H1 (cell line): ENCODE measurements around the gene VIPR2. TPM values are rescaled to one million over a fixed set of nuclear protein-coding genes. Genes with fewer than 3 reads are reported as not detected.
A peak's percentile ranks its signal among the peaks of the same experiment; 100 is the strongest.

ENCODE experiments used
- CTCF ChIA-PET: fragments of 300-600 bp; sonication (Branson Sonifier 250); formaldehyde crosslinking; loops from one replicate; lab custom pipeline; 2021; ENCODE audit not compliant: partially characterized antibody; lab: Charles Lee
- POLR2A ChIA-PET: fragments of 300-600 bp; sonication (Branson Sonifier 250); formaldehyde crosslinking; loops from one replicate; lab custom pipeline; 2021; ENCODE audit warnings: inconsistent platforms; ENCODE audit not compliant: partially characterized antibody; lab: Charles Lee
- DNase-seq, 2 experiments: peaks; one replicate each; pipeline versions ENCODE4 v3.0.0 to v3.0.0-alpha.2; 2010 to 2022; ENCODE audit warnings: low spot score in 2 of 2, low read depth in 1 of 2, mixed read lengths in 1 of 2
- FAIRE-seq: peaks from 2 replicates; lab custom pipeline; 2011; peaks lifted over from hg19 to GRCh38; lab: Jason Lieb, UNC
- H2AFZ ChIP-seq: 2 replicates; pipeline ENCODE4 v1.8.1; 2012; ENCODE audit warnings: low read length, inconsistent platforms
- H2AK5ac ChIP-seq: 2 replicates; pipeline ENCODE4 v1.6.1; 2013; ENCODE audit warnings: low read depth, low read length
- H2BK120ac ChIP-seq: replicated peaks from 2 replicates; pipeline ENCODE3; 2013; ENCODE audit warnings: low read depth, low read length, inconsistent platforms
- H2BK12ac ChIP-seq: 2 replicates; pipeline ENCODE4 v1.6.1; 2013; ENCODE audit warnings: low read depth, low read length
- H2BK15ac ChIP-seq: 2 replicates; pipeline ENCODE4 v1.6.1; 2013; ENCODE audit warnings: low read length
- H2BK20ac ChIP-seq: 2 replicates; pipeline ENCODE4 v1.6.1; 2013; ENCODE audit warnings: low read length
- H2BK5ac ChIP-seq: 2 replicates; pipeline ENCODE4 v1.6.1; 2013; ENCODE audit warnings: low read depth, low read length
- H3K14ac ChIP-seq: 2 replicates; pipeline ENCODE4 v1.6.1; 2013; ENCODE audit warnings: inconsistent platforms; ENCODE audit not compliant: insufficient read length
- H3K18ac ChIP-seq: 2 replicates; pipeline ENCODE4 v1.6.1; 2013; ENCODE audit warnings: low read length; ENCODE audit errors: extremely low read depth
- H3K23ac ChIP-seq: 2 replicates; pipeline ENCODE4 v1.6.1; 2013; ENCODE audit warnings: inconsistent platforms; ENCODE audit not compliant: insufficient read length
- H3K23me2 ChIP-seq: 2 replicates; pipeline ENCODE4 v1.6.1; 2013; ENCODE audit warnings: low read depth, low read length
- H3K27ac ChIP-seq: 2 replicates; pipeline ENCODE4 v1.6.1; 2011; ENCODE audit warnings: low read depth, low read length, inconsistent platforms
- H3K27me3 ChIP-seq, 4 experiments: replicated peaks in 1 of 4; 1 replicate in 1 of 4; 2 replicates in 3 of 4; pipeline versions ENCODE4 v1.6.1 to v1.8.1; 2011 to 2013; ENCODE audit warnings: low read length in 3 of 4, mild to moderate bottlenecking in 3 of 4, inconsistent platforms in 2 of 4, mixed read lengths in 2 of 4, moderate library complexity in 1 of 4; ENCODE audit not compliant: control insufficient read depth in 3 of 4, insufficient read depth in 3 of 4; ENCODE audit errors: extremely low read depth in 1 of 4
- H3K36me3 ChIP-seq, 4 experiments: 2 replicates each; pipeline versions ENCODE4 v1.6.1 to v1.8.1; 2011 to 2013; ENCODE audit warnings: mild to moderate bottlenecking in 4 of 4, low read length in 3 of 4, moderate library complexity in 2 of 4, control low read depth in 1 of 4, inconsistent platforms in 1 of 4; ENCODE audit not compliant: insufficient read depth in 4 of 4, control insufficient read depth in 2 of 4
- H3K4ac ChIP-seq: replicated peaks from 2 replicates; pipeline ENCODE3; 2013; ENCODE audit warnings: low read length, low read depth, mixed read lengths, inconsistent platforms; ENCODE audit not compliant: insufficient read length
- H3K4me1 ChIP-seq, 4 experiments: replicated peaks in 1 of 4; 1 replicate in 1 of 4; 2 replicates in 3 of 4; pipeline versions ENCODE4 v1.6.1 to v1.8.1; 2011 to 2013; ENCODE audit warnings: low read length in 3 of 4, inconsistent platforms in 2 of 4, mixed read lengths in 1 of 4; ENCODE audit not compliant: insufficient read depth in 4 of 4, control insufficient read depth in 3 of 4
- H3K4me2 ChIP-seq, 2 experiments: 2 replicates each; pipeline versions ENCODE4 v1.6.1 to v1.8.1; 2011 to 2013; ENCODE audit warnings: low read depth in 2 of 2, low read length in 2 of 2, control low read depth in 1 of 2, inconsistent platforms in 1 of 2, mild to moderate bottlenecking in 1 of 2; ENCODE audit not compliant: insufficient read depth in 1 of 2
- H3K4me3 ChIP-seq, 4 experiments: fragments of 200-600, 300-600 bp in 1 of 4; sonication (generic), shearing (Covaris generic), sonication (Bioruptor Twin) in 1 of 4; 2 replicates each; pipeline versions ENCODE4 v1.5.1 to v1.8.1; 2011 to 2016; ENCODE audit warnings: low read length in 4 of 4, low read depth in 3 of 4, control low read depth in 2 of 4, inconsistent platforms in 2 of 4, mild to moderate bottlenecking in 2 of 4, mixed read lengths in 1 of 4, moderate library complexity in 1 of 4; ENCODE audit not compliant: insufficient read depth in 2 of 4; ENCODE audit errors: extremely low read depth in 1 of 4
- H3K56ac ChIP-seq: replicated peaks from 2 replicates; pipeline ENCODE3; 2013; ENCODE audit warnings: low read depth, mild to moderate bottlenecking, mixed read lengths, low read length, inconsistent platforms; ENCODE audit not compliant: insufficient read length
- H3K79me1 ChIP-seq: 2 replicates; pipeline ENCODE4 v1.6.1; 2013; ENCODE audit warnings: low read depth, low read length, control low read depth
- H3K79me2 ChIP-seq, 2 experiments: 2 replicates each; pipeline versions ENCODE4 v1.6.1 to v1.8.1; 2012 to 2013; ENCODE audit warnings: low read length in 2 of 2, mild to moderate bottlenecking in 2 of 2, inconsistent platforms in 1 of 2; ENCODE audit not compliant: insufficient read depth in 2 of 2, control insufficient read depth in 1 of 2
- H3K9ac ChIP-seq, 4 experiments: replicated peaks in 1 of 4; 1 replicate in 1 of 4; 2 replicates in 3 of 4; pipeline versions ENCODE4 v1.6.1 to v1.8.1; 2011 to 2013; ENCODE audit warnings: low read depth in 3 of 4, low read length in 3 of 4, control low read depth in 2 of 4, mild to moderate bottlenecking in 2 of 4, moderate library complexity in 2 of 4, inconsistent platforms in 1 of 4; ENCODE audit errors: extremely low read depth in 1 of 4
- H3K9me3 ChIP-seq, 2 experiments: 2 replicates each; pipeline versions ENCODE4 v1.6.1 to v1.8.1; 2012 to 2013; ENCODE audit warnings: mild to moderate bottlenecking in 2 of 2, moderate library complexity in 2 of 2, control low read depth in 1 of 2, inconsistent platforms in 1 of 2, low read depth in 1 of 2, low read length in 1 of 2, mixed read lengths in 1 of 2; ENCODE audit not compliant: insufficient read depth in 2 of 2
- H4K20me1 ChIP-seq, 2 experiments: replicated peaks in 1 of 2; 2 replicates each; pipeline versions ENCODE3 to v1.8.1; 2011 to 2013; ENCODE audit warnings: inconsistent platforms in 2 of 2, low read length in 2 of 2, mild to moderate bottlenecking in 1 of 2; ENCODE audit not compliant: insufficient read depth in 2 of 2, control insufficient read depth in 1 of 2
- H4K5ac ChIP-seq: 2 replicates; pipeline ENCODE4 v1.6.1; 2013; ENCODE audit warnings: low read length, low read depth, mixed read lengths, inconsistent platforms; ENCODE audit not compliant: insufficient read length
- H4K8ac ChIP-seq: 2 replicates; pipeline ENCODE4 v1.8.0; 2013; ENCODE audit warnings: mild to moderate bottlenecking, moderate library complexity, low read length, inconsistent platforms; ENCODE audit not compliant: insufficient read depth; ENCODE audit errors: extremely low read depth
- H4K91ac ChIP-seq: replicated peaks from 2 replicates; pipeline ENCODE3; 2013; ENCODE audit warnings: low read length, mixed read lengths, inconsistent platforms; ENCODE audit not compliant: insufficient read length
- CHD1 ChIP-seq: IDR thresholded peaks from 2 replicates; pipeline ENCODE4 v1.6.1; 2012; ENCODE audit warnings: low read depth, low read length, improper control_type of control experiment
- CTBP2 ChIP-seq: IDR thresholded peaks from 2 replicates; pipeline ENCODE4 v1.7.0; 2011; ENCODE audit warnings: borderline replicate concordance, mild to moderate bottlenecking, moderate library complexity, mixed read lengths, low read length; ENCODE audit not compliant: insufficient read depth, insufficient read length
- EZH2 ChIP-seq: fragments of 200-600 bp; sonication (generic); IDR thresholded peaks from 2 replicates; pipeline ENCODE4 v1.7.1; 2012; ENCODE audit warnings: low read depth, mild to moderate bottlenecking, moderate library complexity, low read length, inconsistent platforms; ENCODE audit not compliant: severe bottlenecking
- FOSL1 ChIP-seq: IDR thresholded peaks from 2 replicates; pipeline ENCODE4 v1.6.1; 2011; ENCODE audit warnings: mild to moderate bottlenecking, low read depth, low read length, moderate library complexity; ENCODE audit not compliant: insufficient read depth
- POLR2A ChIP-seq, 2 experiments: IDR thresholded peaks; 1 replicate in 1 of 2; 2 replicates in 1 of 2; pipeline ENCODE4 v1.6.1; 2011; ENCODE audit warnings: low read depth in 2 of 2, low read length in 2 of 2, mild to moderate bottlenecking in 2 of 2; ENCODE audit errors: control extremely low read depth in 1 of 2
- POLR2AphosphoS5 ChIP-seq: IDR thresholded peaks from 2 replicates; pipeline ENCODE4 v1.6.1; 2011; ENCODE audit warnings: low read depth, low read length
- RNF2 ChIP-seq: fragments of 200-900, 300-1000 bp; sonication (generic); IDR thresholded peaks from 2 replicates; pipeline ENCODE4 v1.7.1; 2016; ENCODE audit warnings: borderline replicate concordance, low read depth, mild to moderate bottlenecking, antibody characterized with exemption, low read length; ENCODE audit not compliant: poor library complexity, severe bottlenecking; ENCODE audit errors: missing control alignments
- SIN3A ChIP-seq, 2 experiments: IDR thresholded peaks in 1 of 2; conservative IDR thresholded peaks in 1 of 2; 2 replicates each; pipeline ENCODE4 v1.6.1; 2011 to 2012; ENCODE audit warnings: low read length in 2 of 2, improper control_type of control experiment in 1 of 2, low read depth in 1 of 2, mild to moderate bottlenecking in 1 of 2
- SIRT6 ChIP-seq: IDR thresholded peaks from one replicate; pipeline ENCODE4 v1.7.1; 2012; ENCODE audit warnings: low read length, inconsistent platforms
- SIX5 ChIP-seq: IDR thresholded peaks from 2 replicates; pipeline ENCODE4 v1.6.1; 2011; ENCODE audit warnings: mild to moderate bottlenecking, low read depth, low read length
- SP2 ChIP-seq: IDR thresholded peaks from 2 replicates; pipeline ENCODE4 v1.6.1; 2012; ENCODE audit warnings: mild to moderate bottlenecking, low read length, inconsistent platforms
- SRF ChIP-seq: IDR thresholded peaks from 2 replicates; pipeline ENCODE4 v1.6.1; 2011; ENCODE audit warnings: mild to moderate bottlenecking, low read depth, low read length, moderate library complexity
- SUZ12 ChIP-seq: fragments of 200-600 bp; sonication (generic); IDR thresholded peaks from 2 replicates; pipeline ENCODE4 v1.6.1; 2012; ENCODE audit warnings: mild to moderate bottlenecking, inconsistent platforms, low read length, moderate library complexity, mixed read lengths
- TAF7 ChIP-seq: optimal IDR thresholded peaks from 2 replicates; pipeline ENCODE3; 2011; ENCODE audit warnings: low read depth, mild to moderate bottlenecking, inconsistent platforms, low read length, moderate library complexity, borderline replicate concordance
- YY1 ChIP-seq: IDR thresholded peaks from 2 replicates; pipeline ENCODE4 v1.6.1; 2011; ENCODE audit warnings: low read depth, mild to moderate bottlenecking, low read length
- WGBS, 2 experiments: shearing (Covaris generic) in 1 of 2; methylation state at CpG; one replicate each; pipeline versions ENCODE4 v1.1.6 to v1.1.7; 2013 to 2015; ENCODE audit warnings: low lambda C conversion rate in 2 of 2, mixed read lengths in 2 of 2, inconsistent platforms in 1 of 2, low coverage in 1 of 2, missing lambda C conversion rate in 1 of 2; ENCODE audit not compliant: insufficient replicate concordance in 2 of 2, insufficient coverage in 1 of 2, insufficient read length in 1 of 2; ENCODE audit errors: extremely low coverage in 1 of 2, missing lambda C conversion rate in 1 of 2; 5-methylcytosine and 5-hydroxymethylcytosine counted together
- polyA plus RNA-seq, 7 experiments: library from polyadenylated mRNA; depleted of rRNA in 3 of 7; stranded (reverse) in 5 of 7; unstranded in 2 of 7; fragments of >200 nt in 5 of 7; fragments of 200-250 nt in 2 of 7; gene quantifications; 1 replicate in 5 of 7; 2 replicates in 1 of 7; 4 replicates in 1 of 7; pipeline versions ENCODE4 v1.2.1 to v1.2.3, GENCODE V29; 2011 to 2013; ENCODE audit warnings: missing spikeins in 2 of 7, mixed read lengths in 2 of 7
- total RNA-seq: library from RNA; stranded (reverse); fragmentation: NEBNext Ultra II Directional; extraction: Animal tissue kit (Norgen Biotek cat#: 25700); gene quantifications from 2 replicates; pipeline ENCODE4 v1.2.1, GENCODE V29; 2021

Gene VIPR2
- total and polyA plus RNA-seq, 2 of the 8 experiments (the other 6 are each of a cell fraction or from before 2014, with no cell fraction given): 2.4 to 6.3 TPM

DNA sequence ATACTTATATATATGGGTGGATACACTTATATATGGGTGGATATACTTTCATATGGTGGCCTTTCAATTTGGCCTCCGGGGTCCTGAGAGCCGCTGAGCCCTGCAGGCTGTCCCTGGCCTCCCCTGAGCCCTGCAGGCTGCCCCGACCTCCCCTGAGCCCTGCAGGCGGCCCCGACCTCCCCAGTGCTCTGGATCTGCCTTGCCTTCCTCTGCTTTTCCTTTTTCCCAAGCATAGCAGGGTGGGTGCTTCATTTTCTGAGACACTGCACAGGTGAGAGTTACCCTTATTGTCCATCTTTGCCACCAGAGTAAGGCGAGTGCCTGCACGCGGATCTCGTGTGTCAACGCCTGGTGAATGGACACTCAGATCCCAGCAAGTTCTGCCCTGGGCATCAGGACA, 106.6 kb downstream of the VIPR2 start:
- Histone ChIP-seq H2BK120ac (no peak overlapping the region), H2BK15ac (no peak overlapping the region), H3K4me2 (no peak overlapping the region), H3K4me1 (peaks cover 0 to 5% (median 2%) of the 10 kb centered on the region in 4 experiments; a peak in 1 of 7 replicates), H3K56ac (no peak overlapping the region), H3K23ac (no peak overlapping the region), H3K18ac (no peak overlapping the region), H3K79me1 (no peaks in the 10 kb centered on the region), H3K27ac (no peak overlapping the region), H4K5ac (no peak overlapping the region), H3K9ac (no peak overlapping the region), H3K79me2 (no peaks in the 10 kb centered on the region), H2AK5ac (no peak overlapping the region), H3K27me3 (no peaks in the 10 kb centered on the region), H4K20me1 (no peaks in the 10 kb centered on the region), H3K14ac (no peak overlapping the region), H4K8ac (no peak overlapping the region), H2BK12ac (no peak overlapping the region), H3K4me3 (no peak overlapping the region), H4K91ac (no peak overlapping the region), H2BK5ac (no peak overlapping the region), H3K36me3 (no peaks in the 10 kb centered on the region; a peak in 1 of 8 replicates), H3K9me3 (no peaks in the 10 kb centered on the region; a peak in 1 of 4 replicates), H3K4ac (no peak overlapping the region), H2BK20ac (no peak overlapping the region), H2AFZ (no peak overlapping the region), H3K23me2 (no peaks in the 10 kb centered on the region)
- WGBS, 2 experiments: 82% methylated on average over 10 of the region's 10 CpGs; no CpG with 5 or more reads in 1 of the 2 experiments
- DNase-seq (peak in 1 of 2 experiments; percentile 39), FAIRE-seq (no peak)
- ChIA-PET POLR2A (no interaction called here), CTCF (no interaction called here)
- TF ChIP-seq SP2: no peak
- TF ChIP-seq SIRT6: no peak
- TF ChIP-seq RNF2: no peak
- TF ChIP-seq EZH2: no peak
- TF ChIP-seq SIX5: no peak
- no peak for TF ChIP-seq YY1
- TF ChIP-seq CHD1: no peak
- TF ChIP-seq SIN3A (conservative IDR thresholded peaks at IDR 0.05 in 1 of 2, IDR thresholded peaks at IDR 0.05 in 1 of 2; ENCODE audit: low read depth in 1 of 2, low read length in 2 of 2): no peak
- no peak for TF ChIP-seq POLR2AphosphoS5
- TF ChIP-seq SUZ12: no peak
- TF ChIP-seq POLR2A (IDR thresholded peaks at IDR 0.05; ENCODE audit: control extremely low read depth in 1 of 2, low read depth in 2 of 2, low read length in 2 of 2): no peak
- no peak for TF ChIP-seq SRF
- no peak for TF ChIP-seq TAF7
- TF ChIP-seq FOSL1: no peak
- no peak for TF ChIP-seq CTBP2
